RWPE2 (cell line): ENCODE data around the gene CHMP1A.
"Not testable (repeated sequence)": the region's sequence is repeated elsewhere in the genome, so short reads cannot be mapped to it uniquely, and the experiment has no call there.

Source experiments
- ATAC-seq: fragments of 200-7000 bp; cut with Tn5 transposase; 3 replicates; pipeline ENCODE4 v1.9.1; 2021; ENCODE audit warnings: low read depth
- DNase-seq: peaks from one replicate; pipeline ENCODE4 v3.0.0-alpha.2; 2020; ENCODE audit warnings: low spot score
- H3K27ac ChIP-seq: fragments of 450-650 bp; 2 replicates; pipeline ENCODE4 v1.5.1; 2017; ENCODE audit warnings: mild to moderate bottlenecking; ENCODE audit not compliant: poor library complexity, severe bottlenecking
- H3K27me3 ChIP-seq: fragments of 250-450 bp; sonication (Bioruptor Pico); 2 replicates; pipeline ENCODE4 v1.5.1; 2021; ENCODE audit warnings: mild to moderate bottlenecking, moderate library complexity; ENCODE audit not compliant: insufficient read depth, poor library complexity, severe bottlenecking
- H3K36me3 ChIP-seq: fragments of 250-450 bp; sonication (Bioruptor Pico); 2 replicates; pipeline ENCODE4 v1.5.1; 2020; ENCODE audit warnings: low read depth, mild to moderate bottlenecking, moderate library complexity
- H3K4me1 ChIP-seq: fragments of 250-450 bp; sonication (Bioruptor Pico); 2 replicates; pipeline ENCODE4 v1.5.1; 2021; ENCODE audit warnings: mild to moderate bottlenecking, moderate library complexity; ENCODE audit not compliant: insufficient read depth, poor library complexity, severe bottlenecking
- H3K4me3 ChIP-seq: fragments of 250-450 bp; sonication (Bioruptor Pico); 2 replicates; pipeline ENCODE4 v1.5.1; 2021; ENCODE audit warnings: mild to moderate bottlenecking, moderate library complexity; ENCODE audit not compliant: severe bottlenecking
- H3K9me3 ChIP-seq: fragments of 250-450 bp; sonication (Bioruptor Pico); 2 replicates; pipeline ENCODE4 v1.5.1; 2021; ENCODE audit warnings: mild to moderate bottlenecking, moderate library complexity; ENCODE audit not compliant: severe bottlenecking
- TF ChIP-seq, protein P1 (sequence below): fragments of 450-650 bp; IDR thresholded peaks from one replicate; pipeline ENCODE4 v1.5.1; 2017; ENCODE audit warnings: mild to moderate bottlenecking, moderate library complexity; ENCODE audit not compliant: poor library complexity, severe bottlenecking

CHMP1A gene

DNA sequence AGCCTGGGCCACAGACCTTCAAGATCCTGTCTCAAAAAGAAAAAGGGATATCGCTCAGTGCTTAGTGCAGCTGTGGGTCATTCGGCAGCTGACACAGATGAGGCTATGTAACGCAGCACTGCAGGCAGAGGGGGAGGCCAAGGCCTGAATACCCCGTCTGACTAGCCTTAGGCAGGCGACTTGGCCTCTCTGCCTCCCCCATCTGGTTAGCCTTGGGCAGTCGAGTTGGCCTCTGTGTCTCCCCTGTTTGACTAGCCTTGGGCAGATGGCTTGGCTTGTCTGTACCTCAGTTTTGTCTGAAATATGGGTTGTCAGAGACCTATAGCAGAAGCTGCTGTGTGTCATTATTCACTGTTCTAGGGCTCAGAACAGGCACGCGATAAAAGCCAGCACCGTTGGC, 10.1 kb upstream of the CHMP1A start:
- no peak overlapping the region for H3K4me3 ChIP-seq
- no peak overlapping the region for H3K27ac ChIP-seq
- H3K4me1 ChIP-seq: peaks cover 4% of the 10 kb centered on the region
- H3K36me3 ChIP-seq: peaks cover 11% of the 10 kb centered on the region
- TF ChIP-seq, protein P1, sequence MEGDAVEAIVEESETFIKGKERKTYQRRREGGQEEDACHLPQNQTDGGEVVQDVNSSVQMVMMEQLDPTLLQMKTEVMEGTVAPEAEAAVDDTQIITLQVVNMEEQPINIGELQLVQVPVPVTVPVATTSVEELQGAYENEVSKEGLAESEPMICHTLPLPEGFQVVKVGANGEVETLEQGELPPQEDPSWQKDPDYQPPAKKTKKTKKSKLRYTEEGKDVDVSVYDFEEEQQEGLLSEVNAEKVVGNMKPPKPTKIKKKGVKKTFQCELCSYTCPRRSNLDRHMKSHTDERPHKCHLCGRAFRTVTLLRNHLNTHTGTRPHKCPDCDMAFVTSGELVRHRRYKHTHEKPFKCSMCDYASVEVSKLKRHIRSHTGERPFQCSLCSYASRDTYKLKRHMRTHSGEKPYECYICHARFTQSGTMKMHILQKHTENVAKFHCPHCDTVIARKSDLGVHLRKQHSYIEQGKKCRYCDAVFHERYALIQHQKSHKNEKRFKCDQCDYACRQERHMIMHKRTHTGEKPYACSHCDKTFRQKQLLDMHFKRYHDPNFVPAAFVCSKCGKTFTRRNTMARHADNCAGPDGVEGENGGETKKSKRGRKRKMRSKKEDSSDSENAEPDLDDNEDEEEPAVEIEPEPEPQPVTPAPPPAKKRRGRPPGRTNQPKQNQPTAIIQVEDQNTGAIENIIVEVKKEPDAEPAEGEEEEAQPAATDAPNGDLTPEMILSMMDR: no peak
- ATAC-seq: no peak
- no peaks in the 10 kb centered on the region for H3K9me3 ChIP-seq
- DNase-seq: no peak
- H3K27me3 ChIP-seq: no peaks in the 10 kb centered on the region

DNA sequence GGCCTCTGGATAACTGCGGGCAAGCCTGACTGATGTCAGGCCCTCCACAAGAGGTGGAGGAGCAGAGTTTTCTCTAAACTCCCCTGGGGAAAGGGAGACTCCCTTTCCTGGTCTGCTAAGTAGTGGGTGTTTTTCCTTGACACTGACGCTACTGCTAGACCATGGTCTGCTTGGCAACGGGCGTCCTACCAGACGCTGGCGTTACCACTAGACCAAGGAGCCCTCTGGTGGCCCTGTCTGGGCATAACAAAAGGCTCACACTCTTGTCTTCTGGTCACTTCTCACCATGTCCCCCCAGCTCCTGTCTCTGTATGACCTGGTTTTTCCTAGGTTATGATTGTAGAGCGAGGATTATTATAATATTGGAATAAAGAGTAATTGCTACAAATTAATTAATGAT, 9.5 kb upstream of the CHMP1A start:
- H3K27me3 ChIP-seq, H3K4me1 ChIP-seq, H3K4me3 ChIP-seq, DNase-seq, H3K9me3 ChIP-seq, H3K27ac ChIP-seq, ATAC-seq: not testable (repeated sequence)
- peaks cover 15% of the 10 kb centered on the region for H3K36me3 ChIP-seq
- TF ChIP-seq, protein P1: peak; percentile 42

DNA sequence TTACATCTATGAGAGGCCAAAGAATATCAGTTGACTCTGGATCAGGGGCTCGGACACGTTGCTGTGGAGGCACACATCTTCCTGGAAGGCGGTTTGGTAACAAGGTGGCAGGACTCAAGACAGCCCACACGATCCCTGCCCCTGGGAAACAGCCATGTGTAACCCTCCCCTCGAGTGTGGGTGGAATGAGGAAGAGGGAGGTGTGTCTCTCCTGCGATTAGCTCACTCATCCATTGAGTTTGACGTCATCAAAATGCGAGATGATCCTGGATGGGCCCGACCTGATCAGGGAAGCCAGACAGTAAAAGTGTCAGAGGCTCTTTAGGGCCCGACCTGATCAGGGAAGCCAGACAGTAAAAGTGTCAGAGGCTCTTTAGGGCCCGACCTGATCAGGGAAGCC, 6.7 kb upstream of the CHMP1A start:
- not testable (repeated sequence) for H3K27ac ChIP-seq, H3K4me1 ChIP-seq, DNase-seq, ATAC-seq, H3K27me3 ChIP-seq, H3K9me3 ChIP-seq, H3K4me3 ChIP-seq
- peaks cover 42% of the 10 kb centered on the region for H3K36me3 ChIP-seq

GRCh38 chr16:89661215-89661614, 3.7 kb upstream of the CHMP1A start:
- TF ChIP-seq, protein P1: no peak
- no peak overlapping the region for H3K4me3 ChIP-seq
- no peak for ATAC-seq
- H3K9me3 ChIP-seq: no peaks in the 10 kb centered on the region
- no peaks in the 10 kb centered on the region for H3K27me3 ChIP-seq
- no peak overlapping the region for H3K27ac ChIP-seq
- peaks cover 44% of the 10 kb centered on the region for H3K36me3 ChIP-seq
- peaks cover 6% of the 10 kb centered on the region for H3K4me1 ChIP-seq
- DNase-seq: no peak

- Histone ChIP-seq H3K36me3 (peaks cover 45% of the 10 kb centered on the region), H3K27me3 (no peaks in the 10 kb centered on the region)
Measured at GRCh38 chr16:89660146-89660545, 2.6 kb upstream of the CHMP1A start.

More at GRCh38 chr16:89660146-89660545, 2.6 kb upstream of the CHMP1A start:
- H3K4me1 ChIP-seq: peaks cover 6% of the 10 kb centered on the region
- DNase-seq (no peak), ATAC-seq (no peak)
- TF ChIP-seq, protein P1: no peak
- H3K27ac ChIP-seq: no peak overlapping the region
- H3K9me3 ChIP-seq: no peaks in the 10 kb centered on the region
- no peak overlapping the region for H3K4me3 ChIP-seq
